Breast epithelium (tissue), 3 donors: Measurements from ENCODE around the gene HPGDS.

Experiments used
- POLR2A ChIP-seq: fragments of 450-650 bp; IDR thresholded peaks from one replicate; pipeline ENCODE4 v1.6.1; 2016; ENCODE audit warnings: antibody characterized with exemption, mild to moderate bottlenecking, moderate library complexity
- POLR2AphosphoS5 ChIP-seq, 3 donors: sonication (generic); formaldehyde crosslinking; IDR thresholded peaks; one replicate each; pipeline ENCODE4 v1.6.1; 2017; ENCODE audit warnings: antibody characterized with exemption in 3 of 3

GRCh38 chr4:94370533-94371254 is 28.1 kb upstream of the HPGDS start:
- no peak for TF ChIP-seq POLR2AphosphoS5 (IDR thresholded peaks at IDR 0.05)
- no peak for TF ChIP-seq POLR2A
